Brain pericyte (primary cell): ENCODE results near the gene EPS8L1.
A peak's percentile ranks its signal among the peaks of the same experiment; 100 is the strongest.

Experiments
- DNase-seq: peaks from one replicate; pipeline ENCODE4 v3.0.0-alpha.2; 2012; ENCODE audit warnings: low read depth, low spot score

EPS8L1 gene

GRCh38 chr19:55115446-55116065 lies 39.9 kb downstream of the EPS8L1 start:
- DNase-seq: no peak

DNA sequence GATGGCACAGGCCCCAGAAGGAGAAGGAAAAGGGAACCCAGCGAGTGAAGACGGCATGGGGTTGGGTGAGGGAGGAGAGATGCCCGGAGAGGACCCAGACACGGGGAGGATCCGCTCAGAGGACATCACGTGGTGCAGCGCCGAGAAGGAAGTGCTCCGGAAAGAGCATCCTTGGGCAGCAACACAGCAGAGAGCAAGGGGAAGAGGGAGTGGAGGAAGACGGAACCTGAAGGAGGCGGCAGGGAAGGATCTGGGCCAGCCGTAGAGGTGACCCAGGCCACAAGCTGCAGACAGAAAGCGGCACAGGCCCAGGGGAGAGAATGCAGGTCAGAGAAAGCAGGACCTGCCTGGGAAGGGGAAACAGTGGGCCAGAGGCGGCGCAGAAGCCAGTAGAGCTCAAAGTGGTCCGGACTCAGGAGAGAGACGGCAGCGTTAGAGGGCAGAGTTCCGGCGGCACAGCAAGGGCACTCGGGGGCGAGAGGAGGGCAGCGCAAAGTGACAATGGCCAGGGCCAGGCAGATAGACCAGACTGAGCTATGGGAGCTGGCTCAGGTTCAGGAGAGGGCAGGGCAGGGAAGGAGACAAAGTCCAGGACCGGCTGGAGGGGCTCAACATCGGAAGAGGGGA lies 40.7 kb downstream of the EPS8L1 start:
- DNase-seq: no peak

GRCh38 chr19:55116859-55117662 lies 41.4 kb downstream of the EPS8L1 start, which contains the start of gene PPP1R12C:
TSS of gene PPP1R12C (minus strand) at chr19:55117637. CDS start at chr19:55117543, 94 bp downstream.
- no peak for DNase-seq

GRCh38 chr19:55117663-55118391 lies 42.2 kb downstream of the EPS8L1 start:
- DNase-seq: peak; percentile 92

DNA sequence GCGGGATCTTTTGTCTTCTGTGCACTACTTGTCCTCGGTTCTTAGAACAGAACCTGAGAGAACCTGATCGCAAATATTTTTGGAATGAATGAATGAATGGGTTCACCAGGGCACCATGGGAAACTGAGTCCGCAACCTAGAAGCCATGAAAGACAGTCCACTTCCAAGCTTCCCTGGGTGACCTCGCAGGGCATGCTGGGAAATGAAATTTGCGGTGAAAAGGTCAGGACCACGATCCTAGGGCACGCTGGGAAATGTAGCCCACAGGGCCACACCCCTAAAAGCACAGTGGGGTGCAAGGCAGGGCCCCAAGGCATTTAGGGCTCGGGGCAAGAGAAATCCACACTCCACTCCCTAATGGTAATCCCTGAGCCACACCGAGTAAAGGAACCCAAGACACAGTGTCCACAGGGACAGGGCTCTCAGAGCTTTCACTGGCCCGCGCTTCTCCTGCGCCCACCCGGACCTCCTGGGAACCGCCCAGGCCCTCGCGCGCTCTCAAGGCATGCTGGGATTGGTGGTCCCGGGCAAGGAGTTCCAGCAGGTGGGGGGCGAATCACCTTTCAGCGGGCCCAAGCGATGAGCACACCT lies 42.8 kb downstream of the EPS8L1 start:
- no peak for DNase-seq

- no peak for DNase-seq
Measured at GRCh38 chr19:55119053-55119452, 43.4 kb downstream of the EPS8L1 start.

GRCh38 chr19:55131421-55131820 lies 55.8 kb downstream of the EPS8L1 start:
- DNase-seq: no peak

DNA sequence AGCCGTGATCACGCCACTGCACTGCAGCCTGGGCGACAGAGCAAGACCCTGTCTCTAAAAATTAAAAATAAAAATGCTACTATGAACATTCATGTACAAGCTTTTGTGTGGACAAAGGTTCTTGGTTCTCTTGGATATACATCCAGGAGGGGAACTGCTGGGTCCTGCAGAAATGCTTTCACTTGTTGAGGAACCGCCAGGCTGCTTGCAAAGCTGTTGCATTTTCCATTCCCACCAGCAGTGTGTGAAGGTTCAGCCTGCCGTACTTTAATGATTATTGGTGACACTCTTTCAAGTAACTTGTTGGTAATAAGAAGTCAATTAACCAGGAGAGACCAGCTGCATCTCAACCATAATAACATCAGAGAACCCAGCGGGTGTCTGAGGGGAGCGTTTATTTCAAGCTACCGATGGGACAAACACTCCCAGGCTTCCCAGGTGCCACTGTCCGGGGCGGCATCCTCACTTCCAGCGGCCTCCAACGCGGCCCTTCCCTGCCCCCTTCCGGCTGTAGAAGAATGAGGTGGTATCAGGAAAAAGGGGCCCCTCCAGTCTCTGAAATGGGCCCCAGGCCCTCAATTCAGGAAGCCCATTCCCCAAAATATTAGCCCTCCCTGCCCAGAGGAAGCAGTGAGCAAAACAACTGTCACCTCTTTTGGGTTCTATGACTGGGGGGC lies 56.9 kb downstream of the EPS8L1 start:
- DNase-seq: no peak

GRCh38 chr19:55133639-55134444 lies 58.2 kb downstream of the EPS8L1 start:
- no peak for DNase-seq

GRCh38 chr19:55134736-55135135 lies 59.1 kb downstream of the EPS8L1 start:
- DNase-seq: no peak

- DNase-seq: no peak
Measured at GRCh38 chr19:55136399-55137102, 60.9 kb downstream of the EPS8L1 start.
